A549 (cell line): ENCODE measurements around the gene PSME3. TPM values are rescaled to one million over a fixed set of nuclear protein-coding genes. Genes with fewer than 3 reads are reported as not detected.

Source experiments
- ATAC-seq, 2 experiments: fragments of 200-7000 bp in 1 of 2; fragments of >200 bp in 1 of 2; cut with Nextera tagmentation in 1 of 2; cut with Tn5 transposase in 1 of 2; 3 replicates each; pipeline versions ENCODE4 v1.8.0 to v1.9.1; 2018 to 2020; ENCODE audit warnings: mild to moderate bottlenecking in 1 of 2, moderate library complexity in 1 of 2
- CTCF ChIA-PET: fragments of 300-600 bp; sonication (Branson Sonifier 250); formaldehyde crosslinking; extraction: SDS; loops from one replicate; lab custom pipeline; 2021; ENCODE audit warnings: antibody characterized with exemption, inconsistent platforms; lab: Yijun Ruan, JAX
- POLR2A ChIA-PET: fragments of 350-600 bp; formaldehyde crosslinking; extraction: SDS; loops from one replicate; lab custom pipeline; 2021; ENCODE audit warnings: antibody characterized with exemption, inconsistent platforms; lab: Yijun Ruan, JAX
- DNase-seq, 2 experiments: peaks; one replicate each; pipeline versions ENCODE4 v3.0.0 to v3.0.0-alpha.2; 2011 to 2016; ENCODE audit warnings: low read depth in 1 of 2, low spot score in 1 of 2
- FAIRE-seq: peaks from 2 replicates; lab custom pipeline; 2011; peaks lifted over from hg19 to GRCh38; lab: Jason Lieb, UNC
- H3K27ac ChIP-seq, 2 experiments: fragments of >200 bp; sonication (Bioruptor Twin); formaldehyde crosslinking; 3 replicates each; pipeline ENCODE4 v1.5.1; 2016 to 2017
- H3K4me1 ChIP-seq: fragments of >200 bp; sonication (Bioruptor Twin); formaldehyde crosslinking; 3 replicates; pipeline ENCODE4 v1.6.1; 2016
- H3K4me2 ChIP-seq: fragments of >200 bp; sonication (Bioruptor Twin); formaldehyde crosslinking; 3 replicates; pipeline ENCODE4 v1.6.1; 2016
- H3K4me3 ChIP-seq: fragments of >200 bp; sonication (Bioruptor Twin); formaldehyde crosslinking; 3 replicates; pipeline ENCODE4 v1.5.1; 2016
- H3K9me3 ChIP-seq: fragments of >200 bp; sonication (Bioruptor Twin); formaldehyde crosslinking; 3 replicates; pipeline ENCODE4 v1.6.1; 2016
- CBX8 ChIP-seq: fragments of 200-600 bp; sonication (generic); IDR thresholded peaks from 2 replicates; pipeline ENCODE4 v1.6.1; 2016
- CHD2 ChIP-seq: fragments of 150-350 bp; IDR thresholded peaks from 2 replicates; pipeline ENCODE4 v1.6.1; 2014; ENCODE audit warnings: low read length; ENCODE audit not compliant: partially characterized antibody
- CHD4 ChIP-seq: fragments of 200-600 bp; sonication (generic); IDR thresholded peaks from 2 replicates; pipeline ENCODE4 v1.6.1; 2016; ENCODE audit warnings: antibody characterized with exemption, mild to moderate bottlenecking, borderline replicate concordance
- EHMT2 ChIP-seq: fragments of 200-600 bp; sonication (generic); IDR thresholded peaks from 2 replicates; pipeline ENCODE4 v1.6.1; 2016; ENCODE audit warnings: antibody characterized with exemption, low read depth, mild to moderate bottlenecking, moderate library complexity
- FOSL2 ChIP-seq, 2 experiments: fragments of 450-650 bp in 1 of 2; fragments of >200 bp in 1 of 2; sonication (Bioruptor Twin) in 1 of 2; formaldehyde crosslinking; IDR thresholded peaks; 2 replicates each; pipeline versions ENCODE4 v1.5.0 to v1.6.1; 2016 to 2020; ENCODE audit warnings: mild to moderate bottlenecking in 1 of 2, moderate library complexity in 1 of 2
- FOXS1 ChIP-seq: fragments of 250-450 bp; sonication (Bioruptor Pico); IDR thresholded peaks from 2 replicates; pipeline ENCODE4 v1.5.0; 2020; ENCODE audit warnings: mild to moderate bottlenecking, moderate library complexity
- HDAC2 ChIP-seq: fragments of 200-600 bp; sonication (generic); IDR thresholded peaks from 2 replicates; pipeline ENCODE4 v1.6.1; 2016
- HOXA7 ChIP-seq: fragments of 250-450 bp; sonication (Bioruptor Pico); IDR thresholded peaks from 2 replicates; pipeline ENCODE4 v1.5.0; 2020; ENCODE audit warnings: mild to moderate bottlenecking, moderate library complexity
- JUNB ChIP-seq: fragments of >200 bp; sonication (Bioruptor Twin); formaldehyde crosslinking; IDR thresholded peaks from 2 replicates; pipeline ENCODE4 v1.6.1; 2016
- KDM1A ChIP-seq: fragments of 200-600 bp; sonication (generic); IDR thresholded peaks from 2 replicates; pipeline ENCODE4 v1.6.1; 2016; ENCODE audit warnings: low read depth, mild to moderate bottlenecking
- KDM5A ChIP-seq: fragments of 200-600 bp; sonication (generic); IDR thresholded peaks from 2 replicates; pipeline ENCODE4 v1.6.1; 2016; ENCODE audit warnings: antibody characterized with exemption, mild to moderate bottlenecking
- NPAS2 ChIP-seq: fragments of 250-450 bp; sonication (Bioruptor Pico); IDR thresholded peaks from 2 replicates; pipeline ENCODE4 v1.8.0; 2022; ENCODE audit warnings: mild to moderate bottlenecking, moderate library complexity, borderline replicate concordance
- PHF8 ChIP-seq: fragments of 200-600 bp; sonication (generic); IDR thresholded peaks from 2 replicates; pipeline ENCODE4 v1.6.1; 2016; ENCODE audit warnings: low read depth, mild to moderate bottlenecking, antibody characterized with exemption, moderate library complexity, borderline replicate concordance
- RCOR1 ChIP-seq: fragments of 150-350 bp; IDR thresholded peaks from 2 replicates; pipeline ENCODE4 v1.6.1; 2014; ENCODE audit warnings: antibody characterized with exemption, low read length, low read depth
- RFX5 ChIP-seq: fragments of 450-650 bp; IDR thresholded peaks from 2 replicates; pipeline ENCODE4 v1.7.1; 2014; ENCODE audit warnings: antibody characterized with exemption, mild to moderate bottlenecking, moderate library complexity
- TFCP2L1 ChIP-seq: fragments of 250-450 bp; sonication (Bioruptor Pico); IDR thresholded peaks from 2 replicates; pipeline ENCODE4 v1.5.0; 2021; ENCODE audit warnings: mild to moderate bottlenecking
- ZFP36 ChIP-seq: fragments of 450-650 bp; IDR thresholded peaks from 2 replicates; pipeline ENCODE4 v1.6.1; 2014; ENCODE audit warnings: borderline replicate concordance; ENCODE audit not compliant: partially characterized antibody
- ZNF302 ChIP-seq: fragments of 250-450 bp; sonication (Bioruptor Pico); IDR thresholded peaks from 2 replicates; pipeline ENCODE4 v1.9.0; 2021; ENCODE audit warnings: inconsistent platforms, mild to moderate bottlenecking, moderate library complexity
- WGBS: methylation state at CpG from one replicate; pipeline ENCODE4 v1.1.6; 2017; ENCODE audit errors: missing lambda C conversion rate; 5-methylcytosine and 5-hydroxymethylcytosine counted together
- polyA plus RNA-seq, 4 experiments: library from polyadenylated mRNA; depleted of rRNA in 3 of 4; stranded (reverse); fragments of >200 nt; fragmentation: RNase III in 1 of 4; extraction: RNeasy Plus Mini Kit Qiagen cat#74134 plus additional on column Dnase treatment in 1 of 4; gene quantifications; 2 replicates in 3 of 4; 3 replicates in 1 of 4; pipeline ENCODE4 v1.2.3, GENCODE V29; 2011 to 2017
- TF ChIP-seq, protein P1 (sequence below): fragments of 200-600 bp; sonication (generic); IDR thresholded peaks from 2 replicates; pipeline ENCODE4 v1.6.1; 2016; ENCODE audit warnings: antibody characterized with exemption, mild to moderate bottlenecking, moderate library complexity
- TF ChIP-seq, protein P2 (sequence below): fragments of 450-650 bp; IDR thresholded peaks from 2 replicates; pipeline ENCODE4 v1.6.1; 2014; ENCODE audit warnings: antibody characterized with exemption
- TF ChIP-seq, protein P3 (sequence below): fragments of >200 bp; sonication (Bioruptor Twin); formaldehyde crosslinking; IDR thresholded peaks from 2 replicates; pipeline ENCODE4 v1.6.1; 2016
- TF ChIP-seq, protein P4 (sequence below): fragments of 250-450 bp; sonication (Bioruptor Pico); IDR thresholded peaks from 2 replicates; pipeline ENCODE4 v1.5.0; 2021; ENCODE audit warnings: mild to moderate bottlenecking, moderate library complexity, borderline replicate concordance

The PSME3 gene
- polyA plus RNA-seq, 2 of the 4 experiments (the other 2 are of a cell fraction) = 223 to 257 TPM

DNA sequence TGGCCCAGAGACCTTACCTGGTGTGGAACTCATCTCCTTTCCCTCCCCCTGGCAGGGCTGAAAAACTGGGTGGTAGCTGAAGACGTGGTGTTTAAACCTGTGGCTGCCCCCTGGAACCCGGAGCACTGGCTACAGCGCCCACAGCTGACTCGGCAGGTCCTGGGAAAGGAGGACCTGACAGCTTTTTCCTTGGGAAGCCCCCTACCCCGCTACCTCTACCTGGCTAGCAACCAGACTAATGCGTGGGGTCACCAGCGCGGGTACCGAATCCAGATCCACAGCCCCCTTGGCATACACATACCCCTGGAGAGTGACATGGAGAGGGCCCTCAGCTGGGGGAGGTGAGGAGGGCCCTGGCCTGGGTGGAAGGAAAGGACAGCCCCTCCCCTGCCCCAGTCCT lies 15.8 kb downstream of the PSME3 start:
- FAIRE-seq = no peak
- no peak overlapping the region for H3K4me2 ChIP-seq
- TF ChIP-seq, protein P1, sequence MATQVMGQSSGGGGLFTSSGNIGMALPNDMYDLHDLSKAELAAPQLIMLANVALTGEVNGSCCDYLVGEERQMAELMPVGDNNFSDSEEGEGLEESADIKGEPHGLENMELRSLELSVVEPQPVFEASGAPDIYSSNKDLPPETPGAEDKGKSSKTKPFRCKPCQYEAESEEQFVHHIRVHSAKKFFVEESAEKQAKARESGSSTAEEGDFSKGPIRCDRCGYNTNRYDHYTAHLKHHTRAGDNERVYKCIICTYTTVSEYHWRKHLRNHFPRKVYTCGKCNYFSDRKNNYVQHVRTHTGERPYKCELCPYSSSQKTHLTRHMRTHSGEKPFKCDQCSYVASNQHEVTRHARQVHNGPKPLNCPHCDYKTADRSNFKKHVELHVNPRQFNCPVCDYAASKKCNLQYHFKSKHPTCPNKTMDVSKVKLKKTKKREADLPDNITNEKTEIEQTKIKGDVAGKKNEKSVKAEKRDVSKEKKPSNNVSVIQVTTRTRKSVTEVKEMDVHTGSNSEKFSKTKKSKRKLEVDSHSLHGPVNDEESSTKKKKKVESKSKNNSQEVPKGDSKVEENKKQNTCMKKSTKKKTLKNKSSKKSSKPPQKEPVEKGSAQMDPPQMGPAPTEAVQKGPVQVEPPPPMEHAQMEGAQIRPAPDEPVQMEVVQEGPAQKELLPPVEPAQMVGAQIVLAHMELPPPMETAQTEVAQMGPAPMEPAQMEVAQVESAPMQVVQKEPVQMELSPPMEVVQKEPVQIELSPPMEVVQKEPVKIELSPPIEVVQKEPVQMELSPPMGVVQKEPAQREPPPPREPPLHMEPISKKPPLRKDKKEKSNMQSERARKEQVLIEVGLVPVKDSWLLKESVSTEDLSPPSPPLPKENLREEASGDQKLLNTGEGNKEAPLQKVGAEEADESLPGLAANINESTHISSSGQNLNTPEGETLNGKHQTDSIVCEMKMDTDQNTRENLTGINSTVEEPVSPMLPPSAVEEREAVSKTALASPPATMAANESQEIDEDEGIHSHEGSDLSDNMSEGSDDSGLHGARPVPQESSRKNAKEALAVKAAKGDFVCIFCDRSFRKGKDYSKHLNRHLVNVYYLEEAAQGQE = no peak
- TF ChIP-seq, protein P2, sequence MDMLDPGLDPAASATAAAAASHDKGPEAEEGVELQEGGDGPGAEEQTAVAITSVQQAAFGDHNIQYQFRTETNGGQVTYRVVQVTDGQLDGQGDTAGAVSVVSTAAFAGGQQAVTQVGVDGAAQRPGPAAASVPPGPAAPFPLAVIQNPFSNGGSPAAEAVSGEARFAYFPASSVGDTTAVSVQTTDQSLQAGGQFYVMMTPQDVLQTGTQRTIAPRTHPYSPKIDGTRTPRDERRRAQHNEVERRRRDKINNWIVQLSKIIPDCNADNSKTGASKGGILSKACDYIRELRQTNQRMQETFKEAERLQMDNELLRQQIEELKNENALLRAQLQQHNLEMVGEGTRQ = no peak
- TF ChIP-seq CHD4 (no peak), CBX8 (no peak), EHMT2 (no peak), HDAC2 (no peak), PHF8 (no peak), RFX5 (no peak), NPAS2 (CRISPR knock-in tag) (no peak), KDM1A (no peak), FOSL2 (IDR thresholded peaks at IDR 0.05) (no peak), FOSL2 (CRISPR knock-in tag; IDR thresholded peaks at IDR 0.05) (no peak), RCOR1 (no peak), JUNB (no peak), TFCP2L1 (CRISPR knock-in tag) (no peak)
- TF ChIP-seq, protein P3, sequence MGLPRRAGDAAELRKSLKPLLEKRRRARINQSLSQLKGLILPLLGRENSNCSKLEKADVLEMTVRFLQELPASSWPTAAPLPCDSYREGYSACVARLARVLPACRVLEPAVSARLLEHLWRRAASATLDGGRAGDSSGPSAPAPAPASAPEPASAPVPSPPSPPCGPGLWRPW = no peak
- WGBS = 88% methylated on average over 9 of the region's 9 CpGs
- POLR2A ChIA-PET = no interaction called here
- no peak overlapping the region for H3K27ac ChIP-seq
- DNase-seq = no peak
- no peak overlapping the region for H3K4me3 ChIP-seq
- H3K4me1 ChIP-seq = no peaks in the 10 kb centered on the region
- H3K9me3 ChIP-seq = no peaks in the 10 kb centered on the region
- CTCF ChIA-PET = interaction anchor here (1.3 to 20.4 kb wide), 4 partner anchors 10 to 90 kb away, joined by 4 to 372 read pairs (median 155); no protein-coding TSS in a partner anchor
- ATAC-seq = no peak

DNA sequence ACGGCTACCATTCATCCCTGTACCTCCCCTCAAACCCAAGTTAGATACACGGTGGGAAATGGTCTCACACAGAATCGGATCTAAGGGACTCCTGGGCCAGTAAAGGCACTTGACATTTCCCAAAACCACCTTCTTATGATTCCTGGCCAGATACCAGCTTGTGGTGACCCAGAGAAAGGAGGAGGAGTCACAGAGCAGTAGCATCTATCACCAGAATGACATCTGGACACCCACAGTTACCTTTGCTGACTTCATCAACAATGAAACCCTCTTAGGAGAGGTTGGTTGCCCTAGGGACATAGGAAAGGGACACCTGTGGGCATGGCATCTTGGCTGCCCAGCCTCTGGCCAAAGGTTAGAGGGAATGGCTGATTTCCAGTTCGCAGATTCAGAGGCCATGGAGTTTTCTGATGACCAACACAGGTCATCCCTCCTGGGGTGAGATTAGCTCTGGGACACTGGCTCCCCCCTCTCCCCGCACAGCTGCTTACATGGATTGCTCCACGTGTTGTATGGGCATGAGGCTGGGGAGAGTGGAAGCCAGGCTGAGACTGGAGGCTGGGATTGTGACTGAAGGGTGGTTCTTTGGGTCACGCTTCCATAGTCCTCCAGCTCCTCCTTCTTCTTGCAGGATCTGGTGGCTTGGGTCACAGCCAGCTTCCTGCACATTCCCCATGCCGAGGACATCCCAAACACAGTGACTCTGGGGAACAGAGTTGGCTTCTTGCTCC lies 16.4 kb downstream of the PSME3 start:
- FAIRE-seq (no peak), DNase-seq (no peak), ATAC-seq (no peak)
- ChIA-PET CTCF (interaction anchor here (0.6 to 20.4 kb wide), 6 partner anchors 10 to 119 kb away, joined by 3 to 372 read pairs (median 6); no protein-coding TSS in a partner anchor), POLR2A (no interaction called here)
- H3K27ac ChIP-seq = no peak overlapping the region
- WGBS = 64% methylated on average over 8 of the region's 8 CpGs
- no peaks in the 10 kb centered on the region for H3K9me3 ChIP-seq
- H3K4me2 ChIP-seq = no peak overlapping the region
- H3K4me3 ChIP-seq = no peak overlapping the region
- TF ChIP-seq RFX5 = no peak
- no peaks in the 10 kb centered on the region for H3K4me1 ChIP-seq

DNA sequence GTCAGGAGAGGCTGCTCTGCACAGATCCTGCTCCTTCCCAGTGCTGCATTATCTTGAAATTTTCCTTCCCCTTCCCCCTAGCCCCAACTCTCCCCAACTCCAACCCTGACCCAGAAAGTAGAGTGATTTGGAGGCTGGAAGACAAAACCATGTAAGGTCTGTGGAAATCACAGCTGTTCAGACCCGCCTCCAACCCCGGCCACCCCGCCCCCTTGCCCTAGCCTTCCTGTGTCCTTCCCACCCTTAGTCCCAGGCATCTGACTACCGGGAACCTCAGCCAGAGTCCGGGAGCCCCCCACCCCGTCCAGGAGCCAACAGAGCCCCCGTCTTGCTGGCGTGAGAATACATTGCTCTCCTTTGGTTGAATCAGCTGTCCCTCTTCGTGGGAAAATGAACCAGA lies 17.8 kb downstream of the PSME3 start, which contains the start of gene AOC3:
Gene AOC3 (plus strand): TSS at position 246 of the 400 bp plus-strand sequence. CDS start 145 bp downstream, at position 391.
- no peak within 1 kb of the TSS for H3K4me3 ChIP-seq
- H3K4me2 ChIP-seq = no peak within 1 kb of the TSS
- ATAC-seq (no peak), FAIRE-seq (no peak)
- TF ChIP-seq, protein P4, sequence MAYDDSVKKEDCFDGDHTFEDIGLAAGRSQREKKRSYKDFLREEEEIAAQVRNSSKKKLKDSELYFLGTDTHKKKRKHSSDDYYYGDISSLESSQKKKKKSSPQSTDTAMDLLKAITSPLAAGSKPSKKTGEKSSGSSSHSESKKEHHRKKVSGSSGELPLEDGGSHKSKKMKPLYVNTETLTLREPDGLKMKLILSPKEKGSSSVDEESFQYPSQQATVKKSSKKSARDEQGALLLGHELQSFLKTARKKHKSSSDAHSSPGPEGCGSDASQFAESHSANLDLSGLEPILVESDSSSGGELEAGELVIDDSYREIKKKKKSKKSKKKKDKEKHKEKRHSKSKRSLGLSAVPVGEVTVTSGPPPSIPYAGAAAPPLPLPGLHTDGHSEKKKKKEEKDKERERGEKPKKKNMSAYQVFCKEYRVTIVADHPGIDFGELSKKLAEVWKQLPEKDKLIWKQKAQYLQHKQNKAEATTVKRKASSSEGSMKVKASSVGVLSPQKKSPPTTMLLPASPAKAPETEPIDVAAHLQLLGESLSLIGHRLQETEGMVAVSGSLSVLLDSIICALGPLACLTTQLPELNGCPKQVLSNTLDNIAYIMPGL (CRISPR knock-in tag) = no peak
- TF ChIP-seq FOSL2 (IDR thresholded peaks at IDR 0.05) = no peak
- no peak for TF ChIP-seq FOSL2 (CRISPR knock-in tag; IDR thresholded peaks at IDR 0.05)
- TF ChIP-seq ZNF302 = no peak
- no peak for TF ChIP-seq TFCP2L1 (CRISPR knock-in tag)
- TF ChIP-seq ZFP36 = no peak
- no peak for TF ChIP-seq KDM5A
- no peak for TF ChIP-seq FOXS1 (CRISPR knock-in tag)
- TF ChIP-seq CHD2 = no peak
- TF ChIP-seq CHD4 = no peak
- no peak for TF ChIP-seq HOXA7
- no peak for TF ChIP-seq HDAC2
- TF ChIP-seq, protein P2 = no peak
- TF ChIP-seq, all 56 proteins: peak for 0
- no peak for DNase-seq
- Histone ChIP-seq H3K4me1 (no peaks in the 10 kb centered on the region), H3K27ac (no peak within 1 kb of the TSS), H3K9me3 (no peaks in the 10 kb centered on the region)
- WGBS = 60% methylated on average over 6 of the region's 9 CpGs
- POLR2A ChIA-PET = interaction anchor here (0.6 kb wide), 1 partner anchor 928 kb away, joined by 3 read pairs; the partner anchor contains the start of gene DUSP3
- CTCF ChIA-PET = interaction anchor here (2.3 to 20.4 kb wide), 3 partner anchors 12 to 88 kb away, joined by 7 to 372 read pairs (median 303); no protein-coding TSS in a partner anchor
